ENCODE measurements around the gene LRIT2. TPM values are rescaled to one million over a fixed set of nuclear protein-coding genes. Genes with fewer than 3 reads are reported as not detected.

The LRIT2 gene
- total RNA-seq, 1 experiment from 2014 or later: not detected

- no TSS peak for BruUV-seq (replicated peaks)
- H3K27me3 ChIP-seq (ENCODE audit: control insufficient read depth, insufficient read depth, low read length): peaks cover 19% of the 10 kb centered on the region
- H3K27ac ChIP-seq (ENCODE audit: low read length): no peak overlapping the region
- intact Hi-C loops (cut with micrococcal nuclease; ENCODE audit: unreplicated experiment): no loop called here
- peaks cover 2% of the 10 kb centered on the region for H3K4me1 ChIP-seq (ENCODE audit: control insufficient read depth, insufficient read depth, low read length)
- ChIA-PET CTCF (no interaction called here), POLR2A (no interaction called here)
- H3K9me3 ChIP-seq (ENCODE audit: control insufficient read depth, insufficient read depth, low read depth, low read length): no peaks in the 10 kb centered on the region
- ATAC-seq: no peak
- no peak overlapping the region for H3K4me3 ChIP-seq (ENCODE audit: low read depth in 2 of 2, low read length in 2 of 2)
- no peak for DNase-seq (ENCODE audit: low read depth, low spot score)
- no peaks in the 10 kb centered on the region for H3K36me3 ChIP-seq (ENCODE audit: control insufficient read depth, insufficient read depth, low read length)
- no peak for TF ChIP-seq POLR2AphosphoS5 (IDR thresholded peaks at IDR 0.05; ENCODE audit: low read depth, low read length)
- no peak for TF ChIP-seq REST (IDR thresholded peaks at IDR 0.05; ENCODE audit: insufficient read depth in 1 of 2, low read depth in 2 of 2, low read length in 1 of 2)
- TF ChIP-seq SIN3A (IDR thresholded peaks at IDR 0.05; ENCODE audit: borderline replicate concordance, insufficient read depth, low read depth, low read length): no peak
- no peak for TF ChIP-seq TCF7L2 (IDR thresholded peaks at IDR 0.05; ENCODE audit: low read depth, low read length)
- TF ChIP-seq CTCF (IDR thresholded peaks at IDR 0.05): no peak
- in situ Hi-C loops (cut with HindIII; ENCODE audit: low pct_unique_long_range_greater_than_20kb, low sequenced_read_pairs): no loop called here
Measured at GRCh38 chr10:84201244-84201606, 24.1 kb downstream of the LRIT2 start.

GRCh38 chr10:84200537-84201243 lies 24.7 kb downstream of the LRIT2 start:
- TF ChIP-seq CTCF (IDR thresholded peaks at IDR 0.05): no peak
- ChIA-PET POLR2A (no interaction called here), CTCF (no interaction called here)
- no TSS peak for BruUV-seq (replicated peaks)
- in situ Hi-C loops (cut with HindIII; ENCODE audit: low pct_unique_long_range_greater_than_20kb, low sequenced_read_pairs): no loop called here
- Histone ChIP-seq H3K4me3 (ENCODE audit: low read depth in 2 of 2, low read length in 2 of 2) (no peak overlapping the region), H3K36me3 (ENCODE audit: control insufficient read depth, insufficient read depth, low read length) (no peaks in the 10 kb centered on the region), H3K4me1 (ENCODE audit: control insufficient read depth, insufficient read depth, low read length) (peaks cover 6% of the 10 kb centered on the region), H3K27ac (ENCODE audit: low read length) (no peak overlapping the region), H3K27me3 (ENCODE audit: control insufficient read depth, insufficient read depth, low read length) (peaks cover 25% of the 10 kb centered on the region), H3K9me3 (ENCODE audit: control insufficient read depth, insufficient read depth, low read depth, low read length) (no peaks in the 10 kb centered on the region)
- intact Hi-C loops (cut with micrococcal nuclease; ENCODE audit: unreplicated experiment): no loop called here
- no peak for ATAC-seq
- DNase-seq (ENCODE audit: low read depth, low spot score): no peak
